Activated B cell treated with CpG ODN at 0.5 μM for 24 hours (primary cell): ENCODE measurements around the gene COL18A1. TPM values are rescaled to one million over a fixed set of nuclear protein-coding genes. Genes with fewer than 3 reads are reported as not detected.
"Not testable (repeated sequence)": the region's sequence is repeated elsewhere in the genome, so short reads cannot be mapped to it uniquely, and the experiment has no call there.

ENCODE experiments used
- ATAC-seq: fragments of 200-7000 bp; cut with Tn5 transposase; one replicate; pipeline ENCODE4 v1.10.0; 2021; ENCODE audit warnings: low read depth, mild to moderate bottlenecking, moderate library complexity
- CTCF ChIA-PET: fragments of 350-600 bp; sonication (Branson Sonifier 250); formaldehyde crosslinking; loops from one replicate; lab custom pipeline; 2021; ENCODE audit warnings: antibody characterized with exemption; lab: Charles Lee
- POLR2A ChIA-PET: fragments of 350-600 bp; sonication (Branson Sonifier 250); formaldehyde crosslinking; loops from one replicate; lab custom pipeline; 2021; ENCODE audit warnings: antibody characterized with exemption; lab: Charles Lee
- DNase-seq: peaks from one replicate; pipeline ENCODE4 v3.0.0; 2022
- H3K27ac Mint-ChIP-seq: one replicate; pipeline ENCODE4 v1.8.0; 2020; ENCODE audit warnings: mixed read lengths
- H3K27me3 Mint-ChIP-seq: one replicate; pipeline ENCODE4 v1.8.0; 2021; ENCODE audit warnings: mixed read lengths
- H3K36me3 Mint-ChIP-seq: one replicate; pipeline ENCODE4 v1.8.0; 2021; ENCODE audit warnings: low read depth, mixed read lengths
- H3K4me1 Mint-ChIP-seq: one replicate; pipeline ENCODE4 v1.8.0; 2021; ENCODE audit warnings: mixed read lengths
- H3K4me3 Mint-ChIP-seq: one replicate; pipeline ENCODE4 v1.8.0; 2020; ENCODE audit warnings: mild to moderate bottlenecking, mixed read lengths
- H3K9me3 Mint-ChIP-seq: one replicate; pipeline ENCODE4 v1.8.0; 2020; ENCODE audit warnings: mixed read lengths
- CTCF ChIP-seq: fragments of 200-600 bp; IDR thresholded peaks from one replicate; pipeline ENCODE4 v1.8.0; 2022; ENCODE audit warnings: antibody characterized with exemption, mild to moderate bottlenecking
- intact Hi-C: fragments of 100-400 bp; cut with micrococcal nuclease; formaldehyde crosslinking; loops from one replicate; pipeline ENCODE4 v1.15.1; 2024
- total RNA-seq: library from RNA; stranded (reverse); gene quantifications from 2 replicates; pipeline ENCODE4 v1.2.3, GENCODE V29; 2022

The COL18A1 gene
- total RNA-seq, 1 donor from 2014 or later = 1.6 TPM

DNA sequence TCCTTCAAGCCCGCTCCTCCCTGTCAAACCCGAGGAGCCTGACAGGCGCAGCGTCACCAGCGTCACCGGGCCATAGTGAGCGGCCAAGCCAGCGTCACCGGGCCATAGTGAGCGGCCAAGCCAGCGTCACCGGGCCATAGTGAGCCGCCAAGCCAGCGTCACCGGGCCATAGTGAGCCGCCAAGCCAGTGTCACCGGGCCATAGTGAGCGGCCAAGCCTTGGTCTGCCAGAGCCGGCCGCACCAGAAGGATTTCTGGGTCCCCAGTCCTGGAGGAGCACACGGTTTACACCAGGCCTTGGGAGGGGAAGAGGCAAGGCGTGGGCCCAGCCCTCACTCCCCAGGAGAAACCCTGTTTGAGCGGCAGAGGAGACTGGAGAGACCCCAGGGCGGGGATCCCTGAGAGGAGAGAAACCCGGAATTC is 39.8 kb upstream of the COL18A1 start:
- peaks cover 7% of the 10 kb centered on the region for H3K4me1 Mint-ChIP-seq
- CTCF ChIA-PET = no interaction called here
- peaks cover 3% of the 10 kb centered on the region for H3K27me3 Mint-ChIP-seq
- POLR2A ChIA-PET = no interaction called here
- H3K4me3 Mint-ChIP-seq = no peak overlapping the region
- H3K27ac Mint-ChIP-seq = no peak overlapping the region
- intact Hi-C loops = no loop called here
- no peaks in the 10 kb centered on the region for H3K36me3 Mint-ChIP-seq
- DNase-seq (no peak), ATAC-seq (no peak)
- no peak for TF ChIP-seq CTCF
- H3K9me3 Mint-ChIP-seq = no peaks in the 10 kb centered on the region

DNA sequence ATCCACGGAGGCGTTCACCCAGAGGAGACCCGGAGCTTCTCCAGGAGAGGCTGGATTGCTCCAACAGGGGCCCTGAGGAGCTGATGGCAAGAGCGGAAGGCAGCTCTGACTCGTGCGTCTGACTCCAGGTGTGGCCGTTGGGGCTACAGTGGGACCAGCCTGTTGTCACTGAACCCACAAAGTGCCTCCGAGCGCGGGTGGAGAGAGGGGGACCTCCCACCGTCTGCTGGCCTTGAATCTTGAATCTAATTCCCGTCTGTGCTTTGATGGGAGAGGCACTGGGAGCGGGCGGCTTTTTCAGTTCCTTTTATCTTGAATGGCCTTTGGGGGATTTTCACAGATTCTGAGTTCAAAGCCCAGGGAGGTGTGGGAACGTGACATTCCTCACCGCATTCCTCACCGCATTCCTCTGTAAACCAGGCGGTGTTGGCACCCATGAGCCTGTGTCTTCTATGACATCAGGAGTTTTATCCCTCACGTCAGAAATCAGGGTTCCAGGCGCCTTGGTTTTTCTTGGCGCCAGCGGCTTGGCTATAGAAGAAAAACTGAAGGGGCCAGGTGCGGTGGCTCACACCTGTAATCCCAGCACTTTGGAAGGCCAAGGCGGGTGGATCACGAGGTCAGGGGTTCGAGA is 39.2 kb upstream of the COL18A1 start:
- POLR2A ChIA-PET = no interaction called here
- CTCF ChIA-PET = no interaction called here
- no peak overlapping the region for H3K27ac Mint-ChIP-seq

GRCh38 chr21:45366476-45366875 is 38.5 kb upstream of the COL18A1 start:
- ATAC-seq (no peak), DNase-seq (no peak)
- intact Hi-C loops = no loop called here
- H3K27ac Mint-ChIP-seq = no peak overlapping the region
- no peaks in the 10 kb centered on the region for H3K9me3 Mint-ChIP-seq
- no peak overlapping the region for H3K4me3 Mint-ChIP-seq
- no peaks in the 10 kb centered on the region for H3K36me3 Mint-ChIP-seq
- TF ChIP-seq CTCF = no peak
- ChIA-PET POLR2A (no interaction called here), CTCF (no interaction called here)
- H3K27me3 Mint-ChIP-seq = peaks cover 3% of the 10 kb centered on the region
- H3K4me1 Mint-ChIP-seq = peaks cover 11% of the 10 kb centered on the region

More for the DNA sequence above, 39.2 kb upstream of the COL18A1 start:
- intact Hi-C loops = no loop called here
- no peaks in the 10 kb centered on the region for H3K36me3 Mint-ChIP-seq
- H3K9me3 Mint-ChIP-seq = no peaks in the 10 kb centered on the region
- no peak for DNase-seq
- no peak for ATAC-seq
- peaks cover 3% of the 10 kb centered on the region for H3K27me3 Mint-ChIP-seq
- no peak for TF ChIP-seq CTCF
- peaks cover 11% of the 10 kb centered on the region for H3K4me1 Mint-ChIP-seq
- H3K4me3 Mint-ChIP-seq = no peak overlapping the region

GRCh38 chr21:45366931-45367401 is 38.0 kb upstream of the COL18A1 start:
- Mint-ChIP-seq H3K9me3 (no peaks in the 10 kb centered on the region), H3K36me3 (no peaks in the 10 kb centered on the region), H3K27ac (no peak overlapping the region), H3K4me1 (peaks cover 11% of the 10 kb centered on the region), H3K4me3 (no peak overlapping the region), H3K27me3 (peaks cover 3% of the 10 kb centered on the region)
- CTCF ChIA-PET = no interaction called here
- ATAC-seq (no peak), DNase-seq (no peak)
- intact Hi-C loops = no loop called here
- POLR2A ChIA-PET = no interaction called here
- no peak for TF ChIP-seq CTCF

- ATAC-seq (no peak), DNase-seq (no peak)
- no peak for TF ChIP-seq CTCF
- intact Hi-C loops = no loop called here
- Mint-ChIP-seq H3K4me1 (peaks cover 11% of the 10 kb centered on the region), H3K9me3 (no peaks in the 10 kb centered on the region), H3K36me3 (no peaks in the 10 kb centered on the region), H3K27ac (no peak overlapping the region), H3K4me3 (no peak overlapping the region), H3K27me3 (peaks cover 3% of the 10 kb centered on the region)
- ChIA-PET POLR2A (no interaction called here), CTCF (no interaction called here)
Measured at GRCh38 chr21:45367402-45368351, 37.3 kb upstream of the COL18A1 start.

- H3K9me3 Mint-ChIP-seq, H3K4me1 Mint-ChIP-seq, intact Hi-C loops, H3K27me3 Mint-ChIP-seq, H3K4me3 Mint-ChIP-seq, POLR2A ChIA-PET, H3K27ac Mint-ChIP-seq, H3K36me3 Mint-ChIP-seq, DNase-seq, ATAC-seq, CTCF ChIA-PET: not testable (repeated sequence)
Measured at GRCh38 chr21:45369018-45369417, 35.9 kb upstream of the COL18A1 start.
